Measurements from ENCODE around the gene PET117.

DNA sequence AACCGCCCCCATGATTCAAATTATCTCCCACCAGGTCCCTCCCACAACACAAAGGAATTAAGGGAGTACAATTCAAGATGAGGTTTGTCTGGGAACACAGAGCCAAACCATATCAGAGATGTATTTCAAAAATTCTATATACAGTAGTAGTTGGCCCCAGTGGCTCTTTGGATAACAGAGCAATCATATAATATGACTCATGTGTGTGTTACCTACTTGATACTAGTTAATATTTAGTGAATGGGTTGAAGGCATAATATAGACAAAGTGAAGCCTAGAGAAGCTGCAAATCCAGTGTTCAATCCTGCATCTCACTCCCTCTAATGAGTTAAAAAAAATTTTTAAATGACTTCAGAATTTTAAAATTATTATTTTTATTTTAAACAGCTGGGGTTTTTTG, 43.2 kb downstream of the PET117 start:
- TF ChIP-seq, protein P1, sequence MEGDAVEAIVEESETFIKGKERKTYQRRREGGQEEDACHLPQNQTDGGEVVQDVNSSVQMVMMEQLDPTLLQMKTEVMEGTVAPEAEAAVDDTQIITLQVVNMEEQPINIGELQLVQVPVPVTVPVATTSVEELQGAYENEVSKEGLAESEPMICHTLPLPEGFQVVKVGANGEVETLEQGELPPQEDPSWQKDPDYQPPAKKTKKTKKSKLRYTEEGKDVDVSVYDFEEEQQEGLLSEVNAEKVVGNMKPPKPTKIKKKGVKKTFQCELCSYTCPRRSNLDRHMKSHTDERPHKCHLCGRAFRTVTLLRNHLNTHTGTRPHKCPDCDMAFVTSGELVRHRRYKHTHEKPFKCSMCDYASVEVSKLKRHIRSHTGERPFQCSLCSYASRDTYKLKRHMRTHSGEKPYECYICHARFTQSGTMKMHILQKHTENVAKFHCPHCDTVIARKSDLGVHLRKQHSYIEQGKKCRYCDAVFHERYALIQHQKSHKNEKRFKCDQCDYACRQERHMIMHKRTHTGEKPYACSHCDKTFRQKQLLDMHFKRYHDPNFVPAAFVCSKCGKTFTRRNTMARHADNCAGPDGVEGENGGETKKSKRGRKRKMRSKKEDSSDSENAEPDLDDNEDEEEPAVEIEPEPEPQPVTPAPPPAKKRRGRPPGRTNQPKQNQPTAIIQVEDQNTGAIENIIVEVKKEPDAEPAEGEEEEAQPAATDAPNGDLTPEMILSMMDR (conservative IDR thresholded peaks at IDR 0.05 in 1 of 2, IDR thresholded peaks at IDR 0.05 in 1 of 2; ENCODE audit: extremely low read depth in 1 of 2, insufficient read depth in 1 of 2, low read depth in 1 of 2, low read length in 2 of 2) = no peak
- no peak for TF ChIP-seq EZH2 (IDR thresholded peaks at IDR 0.05; ENCODE audit: borderline replicate concordance, low read length)

Data from mammary epithelial cell (primary cell).